Measurements from ENCODE around the gene CMTM4. TPM values are rescaled to one million over a fixed set of nuclear protein-coding genes. Genes with fewer than 3 reads are reported as not detected.

The CMTM4 gene
- polyA plus RNA-seq, 1 experiment = 19.2 TPM

- ChIA-PET POLR2A (no interaction called here), CTCF (interaction anchor here (0.7 to 1.6 kb wide), 4 partner anchors 17 to 167 kb away, joined by 3 to 10 read pairs (median 3); no protein-coding TSS in a partner anchor)
- H3K9me3 ChIP-seq (ENCODE audit: control insufficient read depth, insufficient read depth, low read length) = no peaks in the 10 kb centered on the region; the same call in 1 of the 2 replicates
- no peak for TF ChIP-seq CTCF (IDR thresholded peaks at IDR 0.05; ENCODE audit: low read depth, low read length)
- no peak for DNase-seq (ENCODE audit: low read depth, low spot score)
- H3K27me3 ChIP-seq (ENCODE audit: control insufficient read depth, insufficient read depth, low read length) = peaks cover 5% of the 10 kb centered on the region
- H3K27ac ChIP-seq (ENCODE audit: low read depth, low read length) = no peak overlapping the region
- H3K4me3 ChIP-seq (ENCODE audit: low read depth, low read length) = no peak overlapping the region
Observed at GRCh38 chr16:66699898-66700297, 3.4 kb upstream of the CMTM4 start.

DNA sequence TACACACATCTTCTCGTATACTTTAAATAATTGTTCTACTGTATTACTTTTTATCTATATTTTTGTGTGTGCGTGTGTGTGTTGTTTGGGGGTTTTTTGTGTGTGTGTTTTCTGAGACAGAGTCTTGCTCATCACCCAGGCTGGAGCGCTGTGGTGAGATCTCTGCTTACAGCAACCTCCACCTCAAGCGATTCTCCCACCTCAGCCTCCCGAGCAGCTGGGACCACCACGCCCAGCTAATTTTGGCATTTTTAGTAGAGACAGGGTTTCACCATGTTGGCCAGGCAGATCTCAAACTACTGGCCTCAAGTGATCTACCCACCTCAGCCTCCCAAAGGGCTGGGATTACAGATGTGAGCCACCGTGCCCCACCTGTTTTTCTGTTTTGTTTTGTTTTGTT, 1.5 kb upstream of the CMTM4 start:
- Histone ChIP-seq H3K27me3 (ENCODE audit: control insufficient read depth, insufficient read depth, low read length) (peaks cover 5% of the 10 kb centered on the region), H3K27ac (ENCODE audit: low read depth, low read length) (no peak overlapping the region), H3K9me3 (ENCODE audit: control insufficient read depth, insufficient read depth, low read length) (no peaks in the 10 kb centered on the region; the same call in 1 of the 2 replicates), H3K4me3 (ENCODE audit: low read depth, low read length) (no peak overlapping the region)
- ChIA-PET CTCF (interaction anchor here (1.1 to 1.8 kb wide), 7 partner anchors 11 to 133 kb away, joined by 3 to 9 read pairs (median 4); partner anchors contain the start of gene NAE1), POLR2A (no interaction called here)
- TF ChIP-seq CTCF (IDR thresholded peaks at IDR 0.05; ENCODE audit: low read depth, low read length) = no peak
- DNase-seq (ENCODE audit: low read depth, low spot score) = no peak

DNA sequence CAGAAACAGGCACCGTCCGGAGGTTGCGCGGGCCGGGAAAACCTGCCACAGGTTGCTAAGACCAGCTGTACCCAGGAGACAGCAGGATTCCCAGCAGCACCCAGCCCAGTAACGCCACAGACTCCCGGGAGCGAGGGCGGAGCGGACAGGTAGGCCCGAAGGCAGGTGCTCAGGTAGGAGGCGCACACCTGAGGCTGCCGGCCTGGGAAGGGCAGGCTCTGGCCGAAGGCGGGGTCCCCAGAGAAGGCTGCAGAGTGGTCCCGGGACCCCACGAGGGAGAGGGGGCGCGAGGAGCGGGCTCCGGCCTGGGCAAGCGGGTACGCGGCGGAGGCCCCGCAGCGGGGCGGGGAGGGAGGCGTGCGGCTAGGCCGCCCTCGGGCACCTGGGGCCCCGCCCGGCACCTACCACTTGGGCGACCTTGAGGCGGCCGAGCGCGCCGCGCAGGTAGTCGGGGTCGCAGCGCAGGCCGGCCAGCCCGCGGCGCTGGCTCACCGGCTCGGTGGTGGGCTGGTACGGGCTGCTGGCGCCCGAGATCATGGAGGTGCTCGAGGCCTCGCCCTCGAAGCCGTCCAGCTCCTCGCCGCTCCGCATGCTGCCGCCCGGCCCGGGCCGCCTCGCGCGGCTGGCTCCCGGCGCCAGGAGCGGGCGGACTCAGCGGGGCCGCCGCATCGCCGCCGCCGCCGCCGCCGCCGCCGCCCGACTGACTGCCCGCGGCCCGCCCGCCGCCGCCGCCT, 441 bp downstream of the CMTM4 start:
- Histone ChIP-seq H3K4me3 (ENCODE audit: low read depth, low read length) (peak overlapping the region; percentile 70), H3K27ac (ENCODE audit: low read depth, low read length) (no peak overlapping the region), H3K27me3 (ENCODE audit: control insufficient read depth, insufficient read depth, low read length) (peaks cover 5% of the 10 kb centered on the region), H3K9me3 (ENCODE audit: control insufficient read depth, insufficient read depth, low read length) (no peaks in the 10 kb centered on the region; the same call in 1 of the 2 replicates)
- no peak for DNase-seq (ENCODE audit: low read depth, low spot score)
- ChIA-PET CTCF (interaction anchor here (1.0 to 1.5 kb wide), 3 partner anchors 32 to 88 kb away, joined by 3 to 5 read pairs (median 4); no protein-coding TSS in a partner anchor), POLR2A (interaction anchor here (1.1 kb wide), 1 partner anchor 31 kb away, joined by 10 read pairs; no protein-coding TSS in a partner anchor)
- no peak for TF ChIP-seq CTCF (IDR thresholded peaks at IDR 0.05; ENCODE audit: low read depth, low read length)

GRCh38 chr16:66695471-66695934, 1.0 kb downstream of the CMTM4 start:
- H3K4me3 ChIP-seq (ENCODE audit: low read depth, low read length) = peak overlapping the region; percentile 70
- H3K9me3 ChIP-seq (ENCODE audit: control insufficient read depth, insufficient read depth, low read length) = no peaks in the 10 kb centered on the region; the same call in 1 of the 2 replicates
- H3K27ac ChIP-seq (ENCODE audit: low read depth, low read length) = no peak overlapping the region
- H3K27me3 ChIP-seq (ENCODE audit: control insufficient read depth, insufficient read depth, low read length) = peaks cover 5% of the 10 kb centered on the region
- TF ChIP-seq CTCF (IDR thresholded peaks at IDR 0.05; ENCODE audit: low read depth, low read length) = no peak
- ChIA-PET POLR2A (interaction anchor here (1.1 kb wide), 1 partner anchor 30 kb away, joined by 10 read pairs; no protein-coding TSS in a partner anchor), CTCF (interaction anchor here (0.7 to 1.5 kb wide), 3 partner anchors 33 to 87 kb away, joined by 3 to 7 read pairs (median 4); no protein-coding TSS in a partner anchor)
- no peak for DNase-seq (ENCODE audit: low read depth, low spot score)

GRCh38 chr16:66693149-66693548, 3.4 kb downstream of the CMTM4 start:
- no peaks in the 10 kb centered on the region; the same call in 1 of the 2 replicates for H3K9me3 ChIP-seq (ENCODE audit: control insufficient read depth, insufficient read depth, low read length)
- H3K27ac ChIP-seq (ENCODE audit: low read depth, low read length) = no peak overlapping the region
- ChIA-PET POLR2A (no interaction called here), CTCF (interaction anchor here (0.6 to 2.4 kb wide), 7 partner anchors 31 to 174 kb away, joined by 3 to 10 read pairs (median 3); no protein-coding TSS in a partner anchor)
- peaks cover 5% of the 10 kb centered on the region for H3K27me3 ChIP-seq (ENCODE audit: control insufficient read depth, insufficient read depth, low read length)
- TF ChIP-seq CTCF (IDR thresholded peaks at IDR 0.05; ENCODE audit: low read depth, low read length) = no peak
- no peak overlapping the region for H3K4me3 ChIP-seq (ENCODE audit: low read depth, low read length)
- no peak for DNase-seq (ENCODE audit: low read depth, low spot score)

Measured in AG04450 (cell line).